ENCODE results near the gene HELZ. TPM values are rescaled to one million over a fixed set of nuclear protein-coding genes. Genes with fewer than 3 reads are reported as not detected.
"Not testable (repeated sequence)": the region's sequence is repeated elsewhere in the genome, so short reads cannot be mapped to it uniquely, and the experiment has no call there.

Gene HELZ
- total and polyA plus RNA-seq, 2 donors (not counting 3 experiments of a cell fraction or from before 2014, with no cell fraction given), result 8.0 to 47.3 TPM

DNA sequence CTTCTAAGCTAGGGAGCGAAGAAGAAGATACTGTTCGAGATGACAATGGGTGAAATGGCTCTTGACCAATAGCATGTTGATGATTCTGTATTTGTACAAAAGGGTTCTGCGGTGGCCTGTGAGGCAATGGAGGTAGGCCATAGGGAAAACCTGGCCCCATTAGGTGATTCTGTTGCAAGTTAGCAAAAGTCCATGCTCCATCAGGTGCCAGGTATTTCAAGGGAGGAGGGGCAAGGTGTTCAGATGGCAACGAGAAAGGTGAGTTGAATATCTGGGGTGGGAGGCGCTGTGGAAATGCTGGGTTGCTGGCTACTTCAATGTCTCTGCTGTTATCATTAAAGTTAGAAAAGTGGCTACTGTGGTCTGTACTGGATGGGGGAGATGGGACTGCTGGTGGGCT is 137.8 kb downstream of the HELZ start:
- Histone ChIP-seq H3K4me3 (replicated peaks in 1 of 3; ENCODE audit: insufficient read depth in 1 of 3, low read depth in 1 of 3, low read length in 3 of 3) (no peak overlapping the region), H4K20me1 (replicated peaks; ENCODE audit: control insufficient read depth, extremely low read depth, insufficient read depth, low read length) (no peaks in the 10 kb centered on the region), H3K36me3 (ENCODE audit: control insufficient read depth in 2 of 2, extremely low read depth in 1 of 2, insufficient read depth in 2 of 2, low read length in 2 of 2) (peaks cover 15% of the 10 kb centered on the region in 2 experiments), H3K9ac (replicated peaks; ENCODE audit: extremely low read depth, insufficient read depth, low read length) (no peak overlapping the region), H3K27ac (ENCODE audit: insufficient read depth, low read depth, low read length) (no peak overlapping the region), H3K4me1 (ENCODE audit: control insufficient read depth, extremely low read depth, insufficient read depth, low read length) (no peaks in the 10 kb centered on the region), H3K27me3 (ENCODE audit: control insufficient read depth in 2 of 2, insufficient read depth in 2 of 2, low read length in 2 of 2) (no peaks in the 10 kb centered on the region), H3K4me2 (ENCODE audit: insufficient read depth, low read length) (no peak overlapping the region), H2AFZ (ENCODE audit: low read depth, low read length) (no peak overlapping the region), H3K9me1 (replicated peaks; ENCODE audit: control insufficient read depth, extremely low read depth, insufficient read depth, low read length) (no peaks in the 10 kb centered on the region), H3K9me3 (replicated peaks; ENCODE audit: control insufficient read depth, insufficient read depth, low read length) (no peaks in the 10 kb centered on the region), H3K79me2 (ENCODE audit: control insufficient read depth, insufficient read depth, low read length) (peaks cover 7% of the 10 kb centered on the region)
- POLR2A ChIA-PET, result no interaction called here
- CTCF ChIA-PET, result interaction anchor here (1.3 to 1.4 kb wide), 2 partner anchors 10 to 52 kb away, joined by 3 read pairs; no protein-coding TSS in a partner anchor
- FAIRE-seq, result no peak
- DNase-seq (ENCODE audit: low read depth, low spot score), result no peak
- BruUV-seq (replicated peaks), result no TSS peak
- intact Hi-C loops (cut with micrococcal nuclease) (no loop called here), dilution Hi-C loops (cut with MboI; ENCODE audit: extremely low pct_ligation_motif_present, low sequenced_read_pairs) (no loop called here)
- TF ChIP-seq, protein P1, sequence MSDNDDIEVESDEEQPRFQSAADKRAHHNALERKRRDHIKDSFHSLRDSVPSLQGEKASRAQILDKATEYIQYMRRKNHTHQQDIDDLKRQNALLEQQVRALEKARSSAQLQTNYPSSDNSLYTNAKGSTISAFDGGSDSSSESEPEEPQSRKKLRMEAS (IDR thresholded peaks at IDR 0.05; ENCODE audit: insufficient read depth, insufficient read length), result no peak
- TF ChIP-seq FOS (IDR thresholded peaks at IDR 0.05; ENCODE audit: borderline replicate concordance, insufficient read depth, low read length) (no peak), GATA2 (IDR thresholded peaks at IDR 0.05; ENCODE audit: insufficient read depth, insufficient read length, low read depth, low read length) (no peak), MYC (IDR thresholded peaks at IDR 0.05; ENCODE audit: low read depth, low read length) (no peak)

DNA sequence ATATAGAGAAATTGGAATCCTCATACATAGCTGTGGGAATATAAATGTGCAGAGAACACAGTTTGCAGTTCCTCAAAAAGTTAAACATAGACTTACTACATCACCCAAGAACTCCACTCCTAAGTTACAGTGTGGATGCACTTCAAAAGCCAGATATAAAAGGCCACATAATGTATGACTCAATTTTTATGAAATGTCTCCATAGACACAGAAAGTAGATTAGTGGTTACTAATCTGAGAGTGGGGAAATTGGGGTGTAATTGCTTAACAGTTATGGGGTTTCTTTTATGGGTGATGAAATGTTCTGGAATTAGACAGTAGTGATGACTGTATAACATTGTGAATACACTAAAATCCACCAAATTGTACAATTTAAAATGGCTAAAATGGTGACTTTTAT is 139.8 kb downstream of the HELZ start:
- Histone ChIP-seq H3K27ac (ENCODE audit: insufficient read depth, low read depth, low read length) (no peak overlapping the region), H2AFZ (ENCODE audit: low read depth, low read length) (no peak overlapping the region), H3K4me1 (ENCODE audit: control insufficient read depth, extremely low read depth, insufficient read depth, low read length) (no peaks in the 10 kb centered on the region), H3K9ac (replicated peaks; ENCODE audit: extremely low read depth, insufficient read depth, low read length) (no peak overlapping the region), H4K20me1 (replicated peaks; ENCODE audit: control insufficient read depth, extremely low read depth, insufficient read depth, low read length) (no peaks in the 10 kb centered on the region), H3K36me3 (ENCODE audit: control insufficient read depth in 2 of 2, extremely low read depth in 1 of 2, insufficient read depth in 2 of 2, low read length in 2 of 2) (peaks cover 15% of the 10 kb centered on the region in 2 experiments), H3K4me3 (replicated peaks in 1 of 3; ENCODE audit: insufficient read depth in 1 of 3, low read depth in 1 of 3, low read length in 3 of 3) (no peak overlapping the region), H3K79me2 (ENCODE audit: control insufficient read depth, insufficient read depth, low read length) (peaks cover 12% of the 10 kb centered on the region), H3K27me3 (ENCODE audit: control insufficient read depth in 2 of 2, insufficient read depth in 2 of 2, low read length in 2 of 2) (no peaks in the 10 kb centered on the region), H3K4me2 (ENCODE audit: insufficient read depth, low read length) (no peak overlapping the region), H3K9me3 (replicated peaks; ENCODE audit: control insufficient read depth, insufficient read depth, low read length) (no peaks in the 10 kb centered on the region), H3K9me1 (replicated peaks; ENCODE audit: control insufficient read depth, extremely low read depth, insufficient read depth, low read length) (no peaks in the 10 kb centered on the region)
- FAIRE-seq (no peak), DNase-seq (ENCODE audit: low read depth, low spot score) (no peak)
- ChIA-PET CTCF (interaction anchor here (0.6 to 1.2 kb wide), 3 partner anchors 8 to 23 kb away, joined by 3 read pairs; no protein-coding TSS in a partner anchor), POLR2A (no interaction called here)
- intact Hi-C loops (cut with micrococcal nuclease) (no loop called here), dilution Hi-C loops (cut with MboI; ENCODE audit: extremely low pct_ligation_motif_present, low sequenced_read_pairs) (no loop called here)
- no TSS peak for BruUV-seq (replicated peaks)
- TF ChIP-seq, protein P2, sequence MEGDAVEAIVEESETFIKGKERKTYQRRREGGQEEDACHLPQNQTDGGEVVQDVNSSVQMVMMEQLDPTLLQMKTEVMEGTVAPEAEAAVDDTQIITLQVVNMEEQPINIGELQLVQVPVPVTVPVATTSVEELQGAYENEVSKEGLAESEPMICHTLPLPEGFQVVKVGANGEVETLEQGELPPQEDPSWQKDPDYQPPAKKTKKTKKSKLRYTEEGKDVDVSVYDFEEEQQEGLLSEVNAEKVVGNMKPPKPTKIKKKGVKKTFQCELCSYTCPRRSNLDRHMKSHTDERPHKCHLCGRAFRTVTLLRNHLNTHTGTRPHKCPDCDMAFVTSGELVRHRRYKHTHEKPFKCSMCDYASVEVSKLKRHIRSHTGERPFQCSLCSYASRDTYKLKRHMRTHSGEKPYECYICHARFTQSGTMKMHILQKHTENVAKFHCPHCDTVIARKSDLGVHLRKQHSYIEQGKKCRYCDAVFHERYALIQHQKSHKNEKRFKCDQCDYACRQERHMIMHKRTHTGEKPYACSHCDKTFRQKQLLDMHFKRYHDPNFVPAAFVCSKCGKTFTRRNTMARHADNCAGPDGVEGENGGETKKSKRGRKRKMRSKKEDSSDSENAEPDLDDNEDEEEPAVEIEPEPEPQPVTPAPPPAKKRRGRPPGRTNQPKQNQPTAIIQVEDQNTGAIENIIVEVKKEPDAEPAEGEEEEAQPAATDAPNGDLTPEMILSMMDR (IDR thresholded peaks at IDR 0.05; ENCODE audit: extremely low read depth in 1 of 2, insufficient read depth in 1 of 2, low read depth in 1 of 2, low read length in 2 of 2), result no peak

DNA sequence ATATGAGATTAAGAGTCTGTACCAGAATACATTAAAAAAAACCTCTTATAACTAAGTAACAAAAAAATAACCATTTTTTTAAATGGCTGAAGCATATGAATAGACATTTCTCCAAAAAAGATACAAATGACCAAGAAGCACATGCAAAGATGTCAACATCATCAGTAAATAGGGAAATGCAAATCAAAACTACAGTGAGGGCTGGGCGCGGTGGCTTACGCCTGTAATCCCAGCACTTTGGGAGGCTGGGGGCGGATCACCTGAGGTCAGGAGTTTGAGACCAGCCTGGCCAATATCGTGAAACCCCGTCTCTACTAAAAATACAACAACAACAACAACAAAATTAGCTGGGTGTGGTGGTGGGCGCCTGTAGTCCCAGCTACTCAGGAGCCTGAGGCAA is 140.4 kb downstream of the HELZ start:
- not testable (repeated sequence) for H3K27ac ChIP-seq (ENCODE audit: insufficient read depth, low read depth, low read length)

More for the DNA sequence above, 140.4 kb downstream of the HELZ start:
- H3K9ac ChIP-seq (replicated peaks; ENCODE audit: extremely low read depth, insufficient read depth, low read length); H2AFZ ChIP-seq (ENCODE audit: low read depth, low read length); POLR2A ChIA-PET; H3K27me3 ChIP-seq (ENCODE audit: control insufficient read depth in 2 of 2, insufficient read depth in 2 of 2, low read length in 2 of 2); intact Hi-C loops (cut with micrococcal nuclease); H3K9me1 ChIP-seq (replicated peaks; ENCODE audit: control insufficient read depth, extremely low read depth, insufficient read depth, low read length); H4K20me1 ChIP-seq (replicated peaks; ENCODE audit: control insufficient read depth, extremely low read depth, insufficient read depth, low read length); BruUV-seq (replicated peaks); H3K9me3 ChIP-seq (replicated peaks; ENCODE audit: control insufficient read depth, insufficient read depth, low read length); FAIRE-seq; H3K4me1 ChIP-seq (ENCODE audit: control insufficient read depth, extremely low read depth, insufficient read depth, low read length); DNase-seq (ENCODE audit: low read depth, low spot score); H3K4me2 ChIP-seq (ENCODE audit: insufficient read depth, low read length); H3K4me3 ChIP-seq (replicated peaks in 1 of 3; ENCODE audit: insufficient read depth in 1 of 3, low read depth in 1 of 3, low read length in 3 of 3); dilution Hi-C loops (cut with MboI; ENCODE audit: extremely low pct_ligation_motif_present, low sequenced_read_pairs): not testable (repeated sequence)
- Histone ChIP-seq H3K79me2 (ENCODE audit: control insufficient read depth, insufficient read depth, low read length) (peaks cover 14% of the 10 kb centered on the region), H3K36me3 (ENCODE audit: control insufficient read depth in 2 of 2, extremely low read depth in 1 of 2, insufficient read depth in 2 of 2, low read length in 2 of 2) (peaks cover 15% of the 10 kb centered on the region in 2 experiments)
- CTCF ChIA-PET, result interaction anchor here (1.2 kb wide), 1 partner anchor 14 kb away, joined by 3 read pairs; no protein-coding TSS in a partner anchor
